HepG2 (cell line): Measurements from ENCODE around the gene TAC3. TPM values are rescaled to one million over a fixed set of nuclear protein-coding genes. Genes with fewer than 3 reads are reported as not detected.

Source experiments
- ATAC-seq: fragments of 200-7000 bp; cut with Tn5 transposase; 3 replicates; pipeline ENCODE4 v1.9.1; 2020; ENCODE audit warnings: mild to moderate bottlenecking, moderate library complexity
- BruUV-seq: library from RNA; stranded (reverse); fragments of 400-500 nt; replicated peaks from 2 replicates; lab custom pipeline; 2021; lab: Mats Ljungman, UMichigan
- CTCF ChIA-PET: fragments of 300-600 bp; formaldehyde crosslinking; extraction: SDS; loops from one replicate; lab custom pipeline; 2021; ENCODE audit warnings: low total read pairs, inconsistent platforms, low intra/inter-chr PET ratio; lab: Yijun Ruan, JAX
- POLR2A ChIA-PET: fragments of 350-600 bp; sonication (Branson Sonifier 250); formaldehyde crosslinking; loops from one replicate; lab custom pipeline; 2020; ENCODE audit warnings: antibody characterized with exemption, inconsistent platforms; lab: Yijun Ruan, JAX
- DNase-seq: peaks from one replicate; pipeline ENCODE4 v3.0.0-alpha.2; 2015; ENCODE audit warnings: low spot score
- FAIRE-seq: peaks from 3 replicates; lab custom pipeline; 2011; peaks lifted over from hg19 to GRCh38; lab: Jason Lieb, UNC
- H2AFZ ChIP-seq: one replicate; pipeline ENCODE4 v1.6.1; 2011; ENCODE audit warnings: low read length, inconsistent platforms
- H3K27ac ChIP-seq: fragments of 300-600 bp; 3 replicates; pipeline ENCODE4 v1.8.0; 2011; ENCODE audit warnings: mixed run types, mild to moderate bottlenecking, mixed read lengths, low read length, inconsistent platforms; ENCODE audit not compliant: insufficient read depth; ENCODE audit errors: extremely low read length
- H3K27me3 ChIP-seq, 2 experiments: fragments of 200-600 bp in 1 of 2; 2 replicates in 1 of 2; 3 replicates in 1 of 2; pipeline versions ENCODE4 v1.6.0 to v1.8.0; 2011; ENCODE audit warnings: low read length in 2 of 2, mild to moderate bottlenecking in 2 of 2, moderate library complexity in 2 of 2, inconsistent platforms in 1 of 2; ENCODE audit not compliant: insufficient read depth in 2 of 2, control insufficient read depth in 1 of 2
- H3K36me3 ChIP-seq, 2 experiments: fragments of 200-600 bp in 1 of 2; replicated peaks in 1 of 2; 2 replicates in 1 of 2; 3 replicates in 1 of 2; pipeline versions ENCODE4 v1.5.1 to v1.8.0; 2011; ENCODE audit warnings: low read length in 2 of 2, inconsistent platforms in 1 of 2; ENCODE audit not compliant: insufficient read depth in 2 of 2, control insufficient read depth in 1 of 2
- H3K4me1 ChIP-seq: 2 replicates; pipeline ENCODE4 v1.5.1; 2012; ENCODE audit warnings: low read length, inconsistent platforms; ENCODE audit not compliant: insufficient read depth
- H3K4me2 ChIP-seq: 2 replicates; pipeline ENCODE4 v1.6.0; 2011; ENCODE audit warnings: low read depth, low read length, inconsistent platforms
- H3K4me3 ChIP-seq, 3 experiments: fragments of 200-600 bp in 1 of 3; sonication (generic), shearing (Covaris generic) in 1 of 3; replicated peaks in 1 of 3; 2 replicates each; pipeline ENCODE4 v1.5.1; 2011 to 2016; ENCODE audit warnings: low read length in 3 of 3, inconsistent platforms in 2 of 3, low read depth in 2 of 3, mild to moderate bottlenecking in 2 of 3, control low read depth in 1 of 3, mixed read lengths in 1 of 3; ENCODE audit not compliant: insufficient read depth in 1 of 3
- H3K79me2 ChIP-seq: one replicate; pipeline ENCODE4 v1.6.1; 2011; ENCODE audit warnings: low read length, inconsistent platforms; ENCODE audit not compliant: insufficient read depth
- H3K9ac ChIP-seq: 2 replicates; pipeline ENCODE4 v1.6.0; 2011; ENCODE audit warnings: mild to moderate bottlenecking, low read depth, low read length, inconsistent platforms; ENCODE audit not compliant: insufficient read depth
- H3K9me3 ChIP-seq: 2 replicates; pipeline ENCODE4 v1.5.1; 2012; ENCODE audit warnings: mild to moderate bottlenecking, low read length
- H4K20me1 ChIP-seq: 2 replicates; pipeline ENCODE4 v1.6.0; 2011; ENCODE audit warnings: inconsistent platforms, mild to moderate bottlenecking, low read length, moderate library complexity; ENCODE audit not compliant: insufficient read depth
- ARID3A ChIP-seq: IDR thresholded peaks from 2 replicates; pipeline ENCODE4 v1.6.1; 2012; ENCODE audit warnings: low read depth, low read length, improper control_type of control experiment
- ETV5 ChIP-seq: IDR thresholded peaks from 2 replicates; pipeline ENCODE4 v1.6.1; 2018; ENCODE audit warnings: missing biosample characterization, missing genetic modification reagents, inconsistent platforms, borderline replicate concordance
- GMEB1 ChIP-seq: sonication (generic); formaldehyde crosslinking; IDR thresholded peaks from 2 replicates; pipeline ENCODE4 v1.5.1; 2020; ENCODE audit warnings: missing genetic modification reagents, mild to moderate bottlenecking, borderline replicate concordance
- HOXA9 ChIP-seq: sonication (generic); formaldehyde crosslinking; IDR thresholded peaks from 2 replicates; pipeline ENCODE4 v1.8.1; 2022; ENCODE audit warnings: missing genetic modification reagents, mild to moderate bottlenecking, moderate library complexity, borderline replicate concordance
- IRF1 ChIP-seq: sonication (generic); formaldehyde crosslinking; IDR thresholded peaks from 2 replicates; pipeline ENCODE4 v1.4.0; 2020; ENCODE audit warnings: low read depth, mild to moderate bottlenecking, missing genetic modification reagents
- MED13 ChIP-seq: sonication (generic); formaldehyde crosslinking; IDR thresholded peaks from 2 replicates; pipeline ENCODE4 v1.5.0; 2020; ENCODE audit warnings: missing genetic modification reagents
- PHF21A ChIP-seq: sonication (generic); formaldehyde crosslinking; IDR thresholded peaks from 2 replicates; pipeline ENCODE4 v1.5.0; 2020; ENCODE audit warnings: mild to moderate bottlenecking, missing genetic modification reagents
- RAD21 ChIP-seq: fragments of 450-650 bp; formaldehyde crosslinking; IDR thresholded peaks from 2 replicates; pipeline ENCODE4 v1.5.0; 2020; ENCODE audit warnings: mild to moderate bottlenecking
- RXRB ChIP-seq: IDR thresholded peaks from 2 replicates; pipeline ENCODE4 v1.6.1; 2016; ENCODE audit warnings: borderline replicate concordance, missing genetic modification reagents, missing compliant biosample characterization
- SMC3 ChIP-seq: IDR thresholded peaks from 2 replicates; pipeline ENCODE4 v1.6.1; 2011; ENCODE audit warnings: low read length, improper control_type of control experiment
- ZC3H4 ChIP-seq: sonication (generic); formaldehyde crosslinking; IDR thresholded peaks from 2 replicates; pipeline ENCODE4 v1.4.0; 2020; ENCODE audit warnings: missing genetic modification reagents, borderline replicate concordance
- ZFP91 ChIP-seq: sonication (generic); formaldehyde crosslinking; IDR thresholded peaks from 2 replicates; pipeline ENCODE4 v1.9.0; 2022; ENCODE audit warnings: missing genetic modification reagents, mild to moderate bottlenecking, borderline replicate concordance
- ZNF552 ChIP-seq: sonication (generic); formaldehyde crosslinking; IDR thresholded peaks from 2 replicates; pipeline ENCODE4 v1.9.0; 2022; ENCODE audit warnings: missing genetic modification reagents, mild to moderate bottlenecking, borderline replicate concordance
- ZNF766 ChIP-seq: sonication (generic); formaldehyde crosslinking; IDR thresholded peaks from 2 replicates; pipeline ENCODE4 v1.5.0; 2020; ENCODE audit warnings: missing genetic modification reagents, borderline replicate concordance
- ZNF841 ChIP-seq: sonication (generic); formaldehyde crosslinking; IDR thresholded peaks from 2 replicates; pipeline ENCODE4 v1.8.1; 2023; ENCODE audit warnings: missing genetic modification reagents, borderline replicate concordance
- whole genome bisulfite sequencing: methylation state at CpG from one replicate; pipeline ENCODE4 v1.1.6; 2017; ENCODE audit warnings: low lambda C conversion rate; 5-methylcytosine and 5-hydroxymethylcytosine counted together
- in situ Hi-C: cut with HindIII; loops from 2 replicates; pipeline ENCODE4 v1.10.0; 2017; ENCODE audit warnings: low pct_unique_long_range_greater_than_20kb; ENCODE audit not compliant: extremely low pct_ligation_motif_present
- intact Hi-C: fragments of 100-400 bp; cut with micrococcal nuclease; formaldehyde crosslinking; loops from one replicate; pipeline ENCODE4 v1.10.0; 2022; ENCODE audit not compliant: unreplicated experiment
- polyA plus RNA-seq, 8 experiments: library from polyadenylated mRNA; depleted of rRNA in 3 of 8; stranded (reverse) in 7 of 8; unstranded in 1 of 8; fragments of >200 nt; fragmentation: Illumina TruSeq in 4 of 8; extraction: Trizol in 4 of 8; gene quantifications; 2 replicates each; pipeline versions ENCODE4 v1.2.1 to v1.2.3, GENCODE V29; 2011 to 2016; ENCODE audit warnings: low read depth in 4 of 8, missing spikeins in 1 of 8, mixed read lengths in 1 of 8; ENCODE audit not compliant: insufficient read depth in 1 of 8
- total RNA-seq, 5 experiments: library from RNA; depleted of rRNA; stranded (reverse); fragments of >200 nt; fragmentation: Illumina TruSeq; extraction: Trizol; gene quantifications; 2 replicates each; pipeline ENCODE4 v1.2.3, GENCODE V29; 2016; ENCODE audit warnings: low read depth in 1 of 5

Gene TAC3
- total and polyA plus RNA-seq, 2 of the 13 experiments (the other 11 are each of a cell fraction or from before 2014, with no cell fraction given) = 0.13 to 0.15 TPM

GRCh38 chr12:56990648-56991318, 25.5 kb downstream of the TAC3 start (continued):
- TF ChIP-seq ZFP91 (CRISPR knock-in tag) = no peak
- no peak for TF ChIP-seq IRF1 (CRISPR knock-in tag)
- no peak for TF ChIP-seq PHF21A (CRISPR knock-in tag)
- TF ChIP-seq RAD21 (CRISPR knock-in tag) = no peak
- TF ChIP-seq RXRB (CRISPR knock-in tag) = no peak
- TF ChIP-seq ZNF766 (CRISPR knock-in tag) = no peak

- no peak for DNase-seq
- no peaks in the 10 kb centered on the region for H3K27me3 ChIP-seq
- intact Hi-C loops = loop anchor here (5.0 kb wide), 1 partner anchor 228 kb away; the partner anchor contains the start of gene HSD17B6
- H3K36me3 ChIP-seq = no peaks in the 10 kb centered on the region
- no peak for FAIRE-seq
- peaks cover 15% of the 10 kb centered on the region; the same call in 1 of the 2 replicates for H3K4me1 ChIP-seq
- in situ Hi-C loops = loop anchor here (5.0 kb wide), 3 partner anchors 43 to 233 kb away; no protein-coding TSS in a partner anchor
- H3K4me2 ChIP-seq = no peak overlapping the region
- no peak overlapping the region for H3K27ac ChIP-seq
- no peak overlapping the region for H3K9ac ChIP-seq
- no TSS peak for BruUV-seq
- no peaks in the 10 kb centered on the region for H3K79me2 ChIP-seq
- H4K20me1 ChIP-seq = no peaks in the 10 kb centered on the region
- H3K4me3 ChIP-seq = no peak overlapping the region
- ChIA-PET CTCF (no interaction called here), POLR2A (no interaction called here)
- ATAC-seq = no peak
- H2AFZ ChIP-seq = no peak overlapping the region
- WGBS = 19% methylated on average over 7 of the region's 7 CpGs
- no peaks in the 10 kb centered on the region for H3K9me3 ChIP-seq
- no peak for TF ChIP-seq ARID3A
- TF ChIP-seq ZNF552 (CRISPR knock-in tag) = no peak
- TF ChIP-seq SMC3 = no peak
- no peak for TF ChIP-seq HOXA9 (CRISPR knock-in tag)
- no peak for TF ChIP-seq ETV5 (CRISPR knock-in tag)
- no peak for TF ChIP-seq GMEB1 (CRISPR knock-in tag)
- TF ChIP-seq ZNF841 = no peak
- no peak for TF ChIP-seq MED13 (CRISPR knock-in tag)
- TF ChIP-seq ZC3H4 (CRISPR knock-in tag) = no peak
Observed at GRCh38 chr12:56989861-56990610, 26.3 kb downstream of the TAC3 start.
